GM23338 (cell line): ENCODE measurements around the gene FKBP1A. TPM values are rescaled to one million over a fixed set of nuclear protein-coding genes. Genes with fewer than 3 reads are reported as not detected.

Source experiments
- ATAC-seq: fragments of 200-7000 bp; cut with Tn5 transposase; 3 replicates; pipeline ENCODE4 v1.9.1; 2020
- DNase-seq: peaks from one replicate; pipeline ENCODE4 v3.0.0-alpha.2; 2015; ENCODE audit warnings: low spot score
- H2AFZ ChIP-seq: fragments of 200-600 bp; sonication (generic); 2 replicates; pipeline ENCODE4 v1.8.0; 2016; ENCODE audit warnings: antibody characterized with exemption, mild to moderate bottlenecking, moderate library complexity
- H3F3A ChIP-seq: fragments of 200-600 bp; sonication (generic); replicated peaks from 2 replicates; pipeline ENCODE4 v1.8.0; 2017; ENCODE audit warnings: antibody characterized with exemption, mixed run types, low read depth
- H3K27ac ChIP-seq: fragments of 200-600 bp; sonication (generic); 2 replicates; pipeline ENCODE4 v1.6.1; 2016; ENCODE audit warnings: low read depth
- H3K27me3 ChIP-seq: fragments of 200-600 bp; sonication (generic); 2 replicates; pipeline ENCODE4 v1.8.0; 2016; ENCODE audit warnings: mild to moderate bottlenecking, mixed run types, moderate library complexity; ENCODE audit not compliant: insufficient read depth
- H3K36me3 ChIP-seq: fragments of 200-600 bp; sonication (generic); 2 replicates; pipeline ENCODE4 v1.8.0; 2016; ENCODE audit warnings: mild to moderate bottlenecking; ENCODE audit not compliant: insufficient read depth
- H3K4me1 ChIP-seq: fragments of 200-600 bp; sonication (generic); 2 replicates; pipeline ENCODE4 v1.8.0; 2016; ENCODE audit warnings: mild to moderate bottlenecking, moderate library complexity; ENCODE audit not compliant: insufficient read depth
- H3K4me2 ChIP-seq: fragments of 200-600 bp; sonication (generic); 2 replicates; pipeline ENCODE4 v1.7.1; 2017; ENCODE audit warnings: mixed run types
- H3K4me3 ChIP-seq: fragments of 200-600 bp; sonication (generic); 2 replicates; pipeline ENCODE4 v1.6.1; 2016; ENCODE audit warnings: mixed run types
- H3K79me2 ChIP-seq: fragments of 200-600 bp; sonication (generic); replicated peaks from 2 replicates; pipeline ENCODE4 v1.8.0; 2017; ENCODE audit warnings: mild to moderate bottlenecking; ENCODE audit not compliant: insufficient read depth
- H3K9me2 ChIP-seq: fragments of 200-600 bp; sonication (generic); 2 replicates; pipeline ENCODE4 v1.8.0; 2017; ENCODE audit not compliant: insufficient read depth
- H4K20me1 ChIP-seq: fragments of 200-600 bp; sonication (generic); replicated peaks from 2 replicates; pipeline ENCODE4 v1.8.0; 2017; ENCODE audit warnings: mild to moderate bottlenecking; ENCODE audit not compliant: insufficient read depth
- H3K27ac Mint-ChIP-seq: 2 replicates; pipeline ENCODE4 v1.8.0; 2020; ENCODE audit warnings: inconsistent platforms, mild to moderate bottlenecking, moderate library complexity, mixed read lengths
- H3K27me3 Mint-ChIP-seq: 3 replicates; pipeline ENCODE4 v1.8.0; 2022; ENCODE audit warnings: low read depth, mild to moderate bottlenecking, moderate library complexity, mixed read lengths, inconsistent platforms; ENCODE audit not compliant: insufficient read depth, poor library complexity
- H3K36me3 Mint-ChIP-seq: 3 replicates; pipeline ENCODE4 v1.8.0; 2021; ENCODE audit warnings: low read depth, mild to moderate bottlenecking, inconsistent platforms, moderate library complexity, mixed read lengths
- H3K4me1 Mint-ChIP-seq: 3 replicates; pipeline ENCODE4 v1.8.0; 2020; ENCODE audit warnings: mild to moderate bottlenecking, inconsistent platforms, mixed read lengths
- H3K4me3 Mint-ChIP-seq: 3 replicates; pipeline ENCODE4 v1.8.0; 2021; ENCODE audit warnings: moderate library complexity, mild to moderate bottlenecking, inconsistent platforms, mixed read lengths
- H3K9me3 Mint-ChIP-seq: 3 replicates; pipeline ENCODE4 v1.8.0; 2020; ENCODE audit warnings: moderate library complexity, mild to moderate bottlenecking, inconsistent platforms, mixed read lengths
- CREB1 ChIP-seq: fragments of 250-450 bp; sonication (Bioruptor Pico); IDR thresholded peaks from 2 replicates; pipeline ENCODE4 v1.5.0; 2020; ENCODE audit warnings: low read depth, mild to moderate bottlenecking, moderate library complexity
- CTCF ChIP-seq, 2 experiments: fragments of 200-600 bp in 1 of 2; sonication (generic) in 1 of 2; conservative IDR thresholded peaks; 2 replicates each; pipeline versions ENCODE4 v1.5.1 to v1.6.1; 2016 to 2017; ENCODE audit warnings: antibody characterized with exemption in 2 of 2, low read depth in 2 of 2, mild to moderate bottlenecking in 2 of 2, moderate library complexity in 1 of 2
- ETS1 ChIP-seq: IDR thresholded peaks from 2 replicates; pipeline ENCODE4 v1.6.1; 2016; ENCODE audit warnings: antibody characterized with exemption
- EZH2 ChIP-seq: fragments of 200-600 bp; sonication (generic); IDR thresholded peaks from one replicate; pipeline ENCODE4 v1.8.0; 2017; ENCODE audit warnings: antibody characterized with exemption, mild to moderate bottlenecking, low read depth; ENCODE audit not compliant: unreplicated experiment
- EZH2phosphoT487 ChIP-seq: fragments of 200-600 bp; sonication (generic); IDR thresholded peaks from one replicate; pipeline ENCODE4 v1.8.1; 2018; ENCODE audit warnings: antibody characterized with exemption; ENCODE audit not compliant: unreplicated experiment
- JUNB ChIP-seq: IDR thresholded peaks from one replicate; pipeline ENCODE4 v1.6.1; 2016; ENCODE audit warnings: antibody characterized with exemption; ENCODE audit not compliant: unreplicated experiment
- NANOG ChIP-seq: IDR thresholded peaks from 2 replicates; pipeline ENCODE4 v1.6.1; 2016; ENCODE audit warnings: antibody characterized with exemption, borderline replicate concordance
- POLR2AphosphoS5 ChIP-seq: IDR thresholded peaks from 2 replicates; pipeline ENCODE4 v1.6.1; 2016; ENCODE audit warnings: antibody characterized with exemption, low read depth
- STAT1 ChIP-seq: IDR thresholded peaks from one replicate; pipeline ENCODE4 v1.6.1; 2016; ENCODE audit warnings: antibody characterized with exemption; ENCODE audit not compliant: unreplicated experiment
- ZNF114 ChIP-seq: fragments of 250-450 bp; sonication (Bioruptor Pico); IDR thresholded peaks from 2 replicates; pipeline ENCODE4 v1.5.0; 2020; ENCODE audit warnings: mild to moderate bottlenecking, moderate library complexity
- ZNF331 ChIP-seq: fragments of 250-450 bp; sonication (Bioruptor Pico); IDR thresholded peaks from 2 replicates; pipeline ENCODE4 v1.5.0; 2020; ENCODE audit warnings: low read depth, mild to moderate bottlenecking, moderate library complexity
- ZNF462 ChIP-seq: fragments of 250-450 bp; sonication (Bioruptor Pico); IDR thresholded peaks from 2 replicates; pipeline ENCODE4 v1.5.0; 2020; ENCODE audit warnings: mild to moderate bottlenecking, moderate library complexity
- polyA plus RNA-seq: library from polyadenylated mRNA; unstranded; fragments of >200 nt; fragmentation: Nextera tagmentation; extraction: Ambion mirVana; gene quantifications from 2 replicates; pipeline ENCODE4 v1.2.1, GENCODE V29; 2016
- total RNA-seq: library from RNA; depleted of rRNA; stranded (reverse); fragments of >200 nt; shearing (Covaris generic); gene quantifications from 2 replicates; pipeline ENCODE4 v1.2.3, GENCODE V29; 2014
- TF ChIP-seq, protein P1 (sequence below): IDR thresholded peaks from one replicate; pipeline ENCODE4 v1.6.1; 2018; ENCODE audit warnings: antibody characterized with exemption; ENCODE audit not compliant: unreplicated experiment

The FKBP1A gene
- total and polyA plus RNA-seq, 2 experiments from 2014 or later = 171 to 350 TPM

GRCh38 chr20:1367479-1367878 is 25.4 kb downstream of the FKBP1A start:
- H3K36me3 ChIP-seq = peaks cover 6% of the 10 kb centered on the region
- no peaks in the 10 kb centered on the region for H3K9me2 ChIP-seq
- no peak overlapping the region for H3K27ac ChIP-seq
- Mint-ChIP-seq H3K9me3 (no peaks in the 10 kb centered on the region), H3K36me3 (peaks cover 41% of the 10 kb centered on the region), H3K4me1 (no peaks in the 10 kb centered on the region; the same call in 2 of the 3 replicates), H3K4me3 (no peak overlapping the region), H3K27ac (no peak overlapping the region), H3K27me3 (no peaks in the 10 kb centered on the region)
- no peak overlapping the region for H2AFZ ChIP-seq
- H3K79me2 ChIP-seq = peaks cover 3% of the 10 kb centered on the region
- no peaks in the 10 kb centered on the region for H3K27me3 ChIP-seq
- no peaks in the 10 kb centered on the region for H3K4me1 ChIP-seq
- H4K20me1 ChIP-seq = peaks cover 41% of the 10 kb centered on the region
- no peak for TF ChIP-seq POLR2AphosphoS5
- no peak for TF ChIP-seq ZNF331 (CRISPR knock-in tag)
- no peak for TF ChIP-seq ZNF114
- TF ChIP-seq ZNF462 (CRISPR knock-in tag) = no peak
- TF ChIP-seq, protein P1, sequence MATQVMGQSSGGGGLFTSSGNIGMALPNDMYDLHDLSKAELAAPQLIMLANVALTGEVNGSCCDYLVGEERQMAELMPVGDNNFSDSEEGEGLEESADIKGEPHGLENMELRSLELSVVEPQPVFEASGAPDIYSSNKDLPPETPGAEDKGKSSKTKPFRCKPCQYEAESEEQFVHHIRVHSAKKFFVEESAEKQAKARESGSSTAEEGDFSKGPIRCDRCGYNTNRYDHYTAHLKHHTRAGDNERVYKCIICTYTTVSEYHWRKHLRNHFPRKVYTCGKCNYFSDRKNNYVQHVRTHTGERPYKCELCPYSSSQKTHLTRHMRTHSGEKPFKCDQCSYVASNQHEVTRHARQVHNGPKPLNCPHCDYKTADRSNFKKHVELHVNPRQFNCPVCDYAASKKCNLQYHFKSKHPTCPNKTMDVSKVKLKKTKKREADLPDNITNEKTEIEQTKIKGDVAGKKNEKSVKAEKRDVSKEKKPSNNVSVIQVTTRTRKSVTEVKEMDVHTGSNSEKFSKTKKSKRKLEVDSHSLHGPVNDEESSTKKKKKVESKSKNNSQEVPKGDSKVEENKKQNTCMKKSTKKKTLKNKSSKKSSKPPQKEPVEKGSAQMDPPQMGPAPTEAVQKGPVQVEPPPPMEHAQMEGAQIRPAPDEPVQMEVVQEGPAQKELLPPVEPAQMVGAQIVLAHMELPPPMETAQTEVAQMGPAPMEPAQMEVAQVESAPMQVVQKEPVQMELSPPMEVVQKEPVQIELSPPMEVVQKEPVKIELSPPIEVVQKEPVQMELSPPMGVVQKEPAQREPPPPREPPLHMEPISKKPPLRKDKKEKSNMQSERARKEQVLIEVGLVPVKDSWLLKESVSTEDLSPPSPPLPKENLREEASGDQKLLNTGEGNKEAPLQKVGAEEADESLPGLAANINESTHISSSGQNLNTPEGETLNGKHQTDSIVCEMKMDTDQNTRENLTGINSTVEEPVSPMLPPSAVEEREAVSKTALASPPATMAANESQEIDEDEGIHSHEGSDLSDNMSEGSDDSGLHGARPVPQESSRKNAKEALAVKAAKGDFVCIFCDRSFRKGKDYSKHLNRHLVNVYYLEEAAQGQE = no peak
- no peak for TF ChIP-seq EZH2
- no peak for TF ChIP-seq CTCF (conservative IDR thresholded peaks at IDR 0.05; ENCODE audit: low read depth in 2 of 2)
- no peak for TF ChIP-seq EZH2phosphoT487
- no peak for TF ChIP-seq ETS1
- no peak for TF ChIP-seq STAT1
- no peak for TF ChIP-seq NANOG
- no peak for TF ChIP-seq JUNB
- TF ChIP-seq CREB1 = no peak
- no peak for DNase-seq
- no peak for ATAC-seq
- no peaks in the 10 kb centered on the region for H3F3A ChIP-seq
- no peak overlapping the region for H3K4me2 ChIP-seq
- H3K4me3 ChIP-seq = no peak overlapping the region
